GM12874 (cell line): ENCODE data around the gene ATL2.

Experiments
- TF ChIP-seq, protein P1 (sequence below): IDR thresholded peaks from 2 replicates; pipeline ENCODE4 v1.5.1; 2011; ENCODE audit warnings: low read depth, mild to moderate bottlenecking, control low read depth, low read length, moderate library complexity; ENCODE audit not compliant: insufficient read depth

ATL2 gene

DNA sequence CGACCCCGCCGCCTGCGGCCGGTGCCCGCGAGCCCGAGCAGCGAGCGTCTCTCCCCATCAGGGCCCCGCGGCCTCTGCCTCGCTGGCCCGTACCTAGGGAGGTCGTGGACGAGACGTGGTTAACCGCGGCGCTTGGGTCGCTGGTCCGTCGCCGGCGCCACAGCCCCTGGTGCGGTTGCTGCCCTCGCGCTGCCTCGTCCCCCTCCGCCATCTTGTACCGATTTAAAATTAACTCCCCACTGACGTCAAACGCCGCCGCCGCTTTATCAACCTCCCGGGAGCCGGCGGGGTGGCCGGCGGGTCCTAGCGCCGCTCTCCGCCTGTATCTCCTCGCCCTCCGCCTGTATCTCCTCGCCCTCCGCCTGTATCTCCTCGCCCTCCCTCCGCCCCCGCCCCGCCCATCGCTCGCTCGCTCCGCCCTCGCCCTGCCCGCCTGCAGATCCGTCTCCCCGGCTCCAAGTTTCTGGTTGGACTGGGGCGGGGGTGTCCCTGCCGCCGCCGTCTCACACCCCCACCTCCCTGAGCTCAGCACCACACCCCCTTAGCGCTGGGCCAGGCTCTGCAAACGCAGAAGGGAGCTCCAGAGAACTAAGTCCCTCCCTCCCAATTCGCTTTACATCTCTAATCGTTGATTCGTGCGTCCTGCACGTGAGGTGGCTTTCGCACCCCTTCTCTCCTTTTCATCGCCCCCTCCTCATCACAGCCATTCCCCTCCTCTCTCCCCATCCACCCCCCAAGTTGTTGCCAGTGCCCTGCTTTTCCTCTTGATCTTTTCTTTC is at the start of gene ATL2:
TSS of gene ATL2 (minus strand) at position 224 of the 779 bp plus-strand sequence. CDS start at position 211, 13 bp downstream.
- TF ChIP-seq, protein P1, sequence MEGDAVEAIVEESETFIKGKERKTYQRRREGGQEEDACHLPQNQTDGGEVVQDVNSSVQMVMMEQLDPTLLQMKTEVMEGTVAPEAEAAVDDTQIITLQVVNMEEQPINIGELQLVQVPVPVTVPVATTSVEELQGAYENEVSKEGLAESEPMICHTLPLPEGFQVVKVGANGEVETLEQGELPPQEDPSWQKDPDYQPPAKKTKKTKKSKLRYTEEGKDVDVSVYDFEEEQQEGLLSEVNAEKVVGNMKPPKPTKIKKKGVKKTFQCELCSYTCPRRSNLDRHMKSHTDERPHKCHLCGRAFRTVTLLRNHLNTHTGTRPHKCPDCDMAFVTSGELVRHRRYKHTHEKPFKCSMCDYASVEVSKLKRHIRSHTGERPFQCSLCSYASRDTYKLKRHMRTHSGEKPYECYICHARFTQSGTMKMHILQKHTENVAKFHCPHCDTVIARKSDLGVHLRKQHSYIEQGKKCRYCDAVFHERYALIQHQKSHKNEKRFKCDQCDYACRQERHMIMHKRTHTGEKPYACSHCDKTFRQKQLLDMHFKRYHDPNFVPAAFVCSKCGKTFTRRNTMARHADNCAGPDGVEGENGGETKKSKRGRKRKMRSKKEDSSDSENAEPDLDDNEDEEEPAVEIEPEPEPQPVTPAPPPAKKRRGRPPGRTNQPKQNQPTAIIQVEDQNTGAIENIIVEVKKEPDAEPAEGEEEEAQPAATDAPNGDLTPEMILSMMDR, result no peak

DNA sequence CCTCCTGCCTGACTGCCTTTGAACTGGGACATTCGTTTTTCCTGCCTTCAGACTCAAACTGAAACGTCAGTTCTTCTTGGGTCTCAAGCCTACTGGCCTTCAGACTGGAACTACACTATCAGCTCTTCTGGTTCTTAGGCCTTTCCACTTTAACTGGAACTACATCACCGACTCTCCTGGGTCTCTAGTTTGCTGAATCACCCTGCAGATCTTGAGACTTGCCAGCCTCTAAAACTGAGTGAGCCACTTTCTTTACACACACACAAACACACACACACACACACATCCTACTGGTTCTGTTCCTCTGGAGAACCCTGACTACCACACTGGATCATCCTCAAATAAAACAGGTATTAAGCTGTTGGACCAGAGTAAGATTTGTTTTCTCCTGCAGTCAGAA is 46.7 kb upstream of the ATL2 start:
- TF ChIP-seq, protein P1, result no peak

DNA sequence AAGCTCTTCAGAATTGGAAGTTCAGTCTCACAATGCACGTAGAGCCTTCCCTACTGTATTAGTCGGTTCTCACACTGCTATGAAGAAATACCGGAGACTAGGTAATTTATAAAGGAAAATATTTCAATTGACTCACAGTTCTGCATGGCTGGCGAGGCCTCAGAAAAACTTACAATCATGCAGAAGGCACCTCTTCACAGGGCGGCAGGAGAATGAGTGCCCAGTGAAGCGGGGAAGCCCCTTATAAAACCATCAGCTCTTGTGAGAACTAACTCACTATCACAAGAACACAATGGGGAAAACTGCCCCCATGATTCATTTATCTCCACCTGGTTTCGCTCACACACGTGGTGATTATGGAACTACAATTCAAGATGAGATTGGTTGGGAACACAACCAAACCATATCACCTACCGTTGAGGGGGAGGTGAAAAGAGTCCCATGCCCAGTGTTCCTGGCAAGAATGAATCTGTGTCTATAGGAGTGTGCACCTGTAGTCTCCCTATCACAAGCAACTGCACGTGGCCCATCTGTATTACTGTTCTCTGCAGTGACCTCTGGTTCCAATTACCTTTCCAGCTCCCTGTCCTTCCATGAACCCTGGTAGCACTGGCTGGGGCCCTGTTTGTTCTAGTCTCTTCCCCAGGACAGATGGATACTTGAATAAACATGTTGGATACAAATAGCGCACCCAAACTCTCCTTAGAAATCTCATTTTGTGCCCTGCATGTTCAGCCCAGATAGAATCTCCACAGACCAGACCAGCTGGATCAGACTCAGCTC is 44.4 kb upstream of the ATL2 start:
- TF ChIP-seq, protein P1, result no peak

DNA sequence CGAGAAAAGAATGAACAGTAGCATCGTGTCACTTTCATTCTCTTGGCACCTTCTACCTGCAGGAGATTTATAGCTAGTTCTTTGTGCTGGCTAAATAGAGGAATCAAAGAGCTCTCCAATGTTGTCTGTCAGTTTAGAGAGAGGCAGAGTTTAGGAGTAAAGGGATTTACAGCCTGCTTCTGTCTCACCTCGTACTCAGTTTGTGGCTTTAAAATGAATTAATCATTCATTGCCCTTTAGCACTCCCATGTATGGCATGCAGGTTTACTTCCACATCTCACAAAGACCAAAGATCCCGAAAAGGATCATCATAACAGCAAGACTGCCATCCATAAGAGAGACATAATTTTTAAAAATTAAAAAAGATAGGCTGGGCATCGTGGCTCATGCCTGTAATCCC is 42.4 kb upstream of the ATL2 start:
- TF ChIP-seq, protein P1, result no peak

DNA sequence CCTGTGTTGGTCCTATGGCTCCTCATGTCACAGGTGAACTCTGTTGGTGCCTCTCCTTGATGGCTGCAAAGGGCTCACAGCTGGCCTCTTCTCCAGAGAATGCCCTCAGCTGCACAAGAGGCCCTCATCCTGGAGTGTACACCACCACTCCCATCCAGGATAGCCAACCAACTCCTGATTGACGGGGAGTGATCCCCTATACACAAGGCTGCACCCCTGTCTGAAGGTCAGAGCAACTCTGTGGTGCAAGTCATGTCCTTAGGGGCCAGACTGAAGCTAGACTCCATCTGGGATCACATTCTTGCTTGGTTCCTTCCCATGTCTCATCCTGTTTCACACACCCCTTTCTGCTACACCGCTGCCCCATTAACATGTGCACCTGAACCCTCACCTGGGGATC is 41.7 kb upstream of the ATL2 start:
- TF ChIP-seq, protein P1, result no peak

DNA sequence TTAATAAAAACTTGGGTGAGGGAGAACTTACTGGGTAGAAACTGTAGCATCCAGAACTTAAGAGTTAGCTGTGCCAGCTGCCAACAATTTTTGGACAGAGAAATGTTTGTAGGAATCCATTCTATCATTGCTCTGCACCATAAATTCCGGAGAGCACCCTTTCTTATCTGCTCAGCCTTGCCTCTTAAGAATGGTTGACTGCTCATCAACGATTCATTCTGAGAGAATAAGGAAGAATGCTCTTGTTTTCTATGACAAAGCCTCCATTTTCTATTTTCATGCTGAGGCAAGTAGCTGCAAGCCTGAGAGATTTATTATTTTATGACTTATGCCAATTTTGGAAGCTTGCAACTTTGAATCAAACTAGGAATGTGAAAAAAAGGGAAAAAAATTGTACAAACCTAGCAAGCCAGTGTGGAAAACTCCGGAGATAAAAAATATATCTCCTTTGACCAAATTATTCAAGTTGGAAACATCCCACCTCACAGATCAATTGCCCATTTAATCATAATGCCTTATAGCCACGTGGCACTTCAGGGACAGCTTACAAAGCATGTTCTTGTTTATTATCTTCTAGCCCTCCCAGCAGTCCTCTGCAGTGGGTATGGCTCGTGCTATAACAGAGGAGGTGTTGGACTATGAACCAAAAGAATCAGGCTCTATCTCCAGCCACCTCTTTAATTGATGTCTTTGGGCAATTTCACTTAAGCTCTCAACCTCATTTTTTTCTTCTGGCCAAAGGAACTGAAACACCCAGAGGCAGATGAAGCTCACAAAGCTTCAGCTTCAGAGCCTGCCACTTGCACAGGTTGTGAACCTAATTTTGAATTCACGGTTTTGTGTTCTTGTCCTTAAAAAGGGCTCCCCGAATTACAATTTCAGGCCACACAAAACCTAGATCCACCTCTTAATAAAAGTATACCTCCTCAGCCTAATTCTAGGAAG is 40.9 kb upstream of the ATL2 start:
- TF ChIP-seq, protein P1, result no peak
